GM12892 (cell line): ENCODE data around the gene TNFAIP8L1.

Experiments used
- POLR2A ChIP-seq: IDR thresholded peaks from 2 replicates; pipeline ENCODE4 v1.6.1; 2011; ENCODE audit warnings: low read depth, low read length, control low read depth
- POLR2AphosphoS5 ChIP-seq: IDR thresholded peaks from 2 replicates; pipeline ENCODE4 v1.6.1; 2011; ENCODE audit warnings: low read depth, low read length, control low read depth
- TAF1 ChIP-seq: IDR thresholded peaks from 2 replicates; pipeline ENCODE4 v1.6.1; 2011; ENCODE audit warnings: low read depth, mild to moderate bottlenecking, control low read depth, low read length, borderline replicate concordance

GRCh38 chr19:4654437-4655361, 15.4 kb downstream of the TNFAIP8L1 start:
- TF ChIP-seq TAF1: no peak
- no peak for TF ChIP-seq POLR2A
- TF ChIP-seq POLR2AphosphoS5: 0 out of 2 replicates have a peak, but pooled peaks have one; percentile 25
